K562 (cell line): ENCODE results near the gene PLAAT4. TPM values are rescaled to one million over a fixed set of nuclear protein-coding genes. Genes with fewer than 3 reads are reported as not detected.

Source experiments
- ARNT ChIP-seq, 2 experiments: fragments of 450-650 bp; IDR thresholded peaks; 2 replicates each; pipeline ENCODE4 v1.6.1; 2016; ENCODE audit warnings: mild to moderate bottlenecking in 1 of 2
- ATF7 ChIP-seq: fragments of 450-650 bp; IDR thresholded peaks from 2 replicates; pipeline ENCODE4 v1.7.1; 2014; ENCODE audit warnings: mild to moderate bottlenecking, moderate library complexity
- CBX2 ChIP-seq: fragments of 200-600 bp; sonication (generic); IDR thresholded peaks from one replicate; pipeline ENCODE4 v1.6.1; 2012; ENCODE audit warnings: mild to moderate bottlenecking, low read length, inconsistent platforms; ENCODE audit not compliant: insufficient read depth, poor library complexity, severe bottlenecking
- FIP1L1 ChIP-seq: fragments of 200-400 bp; formaldehyde crosslinking; IDR thresholded peaks from 2 replicates; pipeline ENCODE4 v1.6.1; 2018; ENCODE audit warnings: mild to moderate bottlenecking, low read depth, low read length; ENCODE audit not compliant: poor library complexity, severe bottlenecking
- GTF2E2 ChIP-seq: fragments of 200-800 bp; sonication (Bioruptor generic); IDR thresholded peaks from 2 replicates; pipeline ENCODE4 v1.6.1; 2016; ENCODE audit warnings: missing genetic modification characterization, missing compliant biosample characterization
- MTA2 ChIP-seq: fragments of 450-650 bp; IDR thresholded peaks from 2 replicates; pipeline ENCODE4 v1.6.1; 2016; ENCODE audit warnings: low read depth
- POLR3G ChIP-seq: IDR thresholded peaks from 2 replicates; pipeline ENCODE4 v1.6.1; 2011; ENCODE audit not compliant: insufficient read length, insufficient replicate concordance; ENCODE audit errors: extremely low read depth
- RFX7 ChIP-seq: fragments of 250-450 bp; sonication (Bioruptor Pico); IDR thresholded peaks from 2 replicates; pipeline ENCODE4 v1.5.1; 2021; ENCODE audit warnings: mild to moderate bottlenecking
- SRSF3 ChIP-seq: fragments of 200-400 bp; formaldehyde crosslinking; IDR thresholded peaks from 2 replicates; pipeline ENCODE4 v1.6.1; 2016; ENCODE audit warnings: mild to moderate bottlenecking, low read length, moderate library complexity; ENCODE audit not compliant: insufficient read depth
- TFAM ChIP-seq: fragments of 250-450 bp; sonication (Bioruptor Pico); conservative IDR thresholded peaks from 2 replicates; pipeline ENCODE4 v1.5.0; 2021; ENCODE audit warnings: mild to moderate bottlenecking, moderate library complexity
- ZBTB34 ChIP-seq: fragments of 250-450 bp; sonication (Bioruptor Pico); IDR thresholded peaks from 2 replicates; pipeline ENCODE4 v1.8.0; 2021; ENCODE audit warnings: mild to moderate bottlenecking, moderate library complexity
- ZC3H8 ChIP-seq: fragments of 450-650 bp; IDR thresholded peaks from 2 replicates; pipeline ENCODE4 v1.6.1; 2017
- polyA plus RNA-seq, 8 experiments: library from polyadenylated mRNA; depleted of rRNA in 4 of 8; stranded (reverse) in 5 of 8; unstranded in 3 of 8; fragments of >200 nt; fragmentation: Nextera tagmentation in 2 of 8; fragmentation: Illumina TruSeq in 1 of 8; extraction: Ambion mirVana in 2 of 8; extraction: Trizol in 1 of 8; gene quantifications; 2 replicates each; pipeline versions ENCODE4 v1.2.1 to v1.2.3, GENCODE V29; 2011 to 2014; ENCODE audit warnings: inconsistent platforms in 1 of 8, missing spikeins in 1 of 8
- total RNA-seq, 7 experiments: library from RNA; depleted of rRNA in 6 of 7; stranded (reverse); fragments of >200 nt in 6 of 7; fragmentation: Illumina TruSeq in 2 of 7; extraction: Trizol in 2 of 7; gene quantifications; 2 replicates each; pipeline versions ENCODE4 v1.2.1 to v1.2.3, GENCODE V29; 2011 to 2021; ENCODE audit warnings: low replicate concordance in 1 of 7
- TF ChIP-seq, protein P1 (sequence below): IDR thresholded peaks from 2 replicates; pipeline ENCODE4 v1.6.1; 2016; ENCODE audit warnings: missing genetic modification characterization, missing compliant biosample characterization
- TF ChIP-seq, protein P2 (sequence below): fragments of 200-800 bp; sonication (Bioruptor generic); IDR thresholded peaks from 2 replicates; pipeline ENCODE4 v1.6.1; 2016; ENCODE audit warnings: missing genetic modification characterization, missing compliant biosample characterization
- TF ChIP-seq, protein P3 (sequence below): sonication (generic); formaldehyde crosslinking; IDR thresholded peaks from 2 replicates; pipeline ENCODE4 v1.8.0; 2022; ENCODE audit warnings: mild to moderate bottlenecking, missing genetic modification reagents

PLAAT4 gene
- total and polyA plus RNA-seq, 9 of the 15 experiments (the other 6 are each of a cell fraction or from before 2014, with no cell fraction given), result 0.54 to 3.0 (median 1.3) TPM; not detected in 1

GRCh38 chr11:63567044-63567840 is 30.6 kb downstream of the PLAAT4 start (continued):
- TF ChIP-seq ZC3H8 (no peak), SRSF3 (no peak), GTF2E2 (tag) (no peak), FIP1L1 (no peak), TFAM (CRISPR knock-in tag) (no peak), ZBTB34 (no peak), MTA2 (peak; percentile 58), ATF7 (peak; percentile 79), ARNT (IDR thresholded peaks at IDR 0.05) (peak; percentile 75 to 87; a peak in 3 of 4 replicates), CBX2 (no peak), POLR3G (no peak), RFX7 (no peak)
- TF ChIP-seq, protein P1, sequence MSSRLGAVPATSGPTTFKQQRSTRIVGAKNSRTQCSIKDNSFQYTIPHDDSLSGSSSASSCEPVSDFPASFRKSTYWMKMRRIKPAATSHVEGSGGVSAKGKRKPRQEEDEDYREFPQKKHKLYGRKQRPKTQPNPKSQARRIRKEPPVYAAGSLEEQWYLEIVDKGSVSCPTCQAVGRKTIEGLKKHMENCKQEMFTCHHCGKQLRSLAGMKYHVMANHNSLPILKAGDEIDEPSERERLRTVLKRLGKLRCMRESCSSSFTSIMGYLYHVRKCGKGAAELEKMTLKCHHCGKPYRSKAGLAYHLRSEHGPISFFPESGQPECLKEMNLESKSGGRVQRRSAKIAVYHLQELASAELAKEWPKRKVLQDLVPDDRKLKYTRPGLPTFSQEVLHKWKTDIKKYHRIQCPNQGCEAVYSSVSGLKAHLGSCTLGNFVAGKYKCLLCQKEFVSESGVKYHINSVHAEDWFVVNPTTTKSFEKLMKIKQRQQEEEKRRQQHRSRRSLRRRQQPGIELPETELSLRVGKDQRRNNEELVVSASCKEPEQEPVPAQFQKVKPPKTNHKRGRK, result no peak
- TF ChIP-seq, protein P2, sequence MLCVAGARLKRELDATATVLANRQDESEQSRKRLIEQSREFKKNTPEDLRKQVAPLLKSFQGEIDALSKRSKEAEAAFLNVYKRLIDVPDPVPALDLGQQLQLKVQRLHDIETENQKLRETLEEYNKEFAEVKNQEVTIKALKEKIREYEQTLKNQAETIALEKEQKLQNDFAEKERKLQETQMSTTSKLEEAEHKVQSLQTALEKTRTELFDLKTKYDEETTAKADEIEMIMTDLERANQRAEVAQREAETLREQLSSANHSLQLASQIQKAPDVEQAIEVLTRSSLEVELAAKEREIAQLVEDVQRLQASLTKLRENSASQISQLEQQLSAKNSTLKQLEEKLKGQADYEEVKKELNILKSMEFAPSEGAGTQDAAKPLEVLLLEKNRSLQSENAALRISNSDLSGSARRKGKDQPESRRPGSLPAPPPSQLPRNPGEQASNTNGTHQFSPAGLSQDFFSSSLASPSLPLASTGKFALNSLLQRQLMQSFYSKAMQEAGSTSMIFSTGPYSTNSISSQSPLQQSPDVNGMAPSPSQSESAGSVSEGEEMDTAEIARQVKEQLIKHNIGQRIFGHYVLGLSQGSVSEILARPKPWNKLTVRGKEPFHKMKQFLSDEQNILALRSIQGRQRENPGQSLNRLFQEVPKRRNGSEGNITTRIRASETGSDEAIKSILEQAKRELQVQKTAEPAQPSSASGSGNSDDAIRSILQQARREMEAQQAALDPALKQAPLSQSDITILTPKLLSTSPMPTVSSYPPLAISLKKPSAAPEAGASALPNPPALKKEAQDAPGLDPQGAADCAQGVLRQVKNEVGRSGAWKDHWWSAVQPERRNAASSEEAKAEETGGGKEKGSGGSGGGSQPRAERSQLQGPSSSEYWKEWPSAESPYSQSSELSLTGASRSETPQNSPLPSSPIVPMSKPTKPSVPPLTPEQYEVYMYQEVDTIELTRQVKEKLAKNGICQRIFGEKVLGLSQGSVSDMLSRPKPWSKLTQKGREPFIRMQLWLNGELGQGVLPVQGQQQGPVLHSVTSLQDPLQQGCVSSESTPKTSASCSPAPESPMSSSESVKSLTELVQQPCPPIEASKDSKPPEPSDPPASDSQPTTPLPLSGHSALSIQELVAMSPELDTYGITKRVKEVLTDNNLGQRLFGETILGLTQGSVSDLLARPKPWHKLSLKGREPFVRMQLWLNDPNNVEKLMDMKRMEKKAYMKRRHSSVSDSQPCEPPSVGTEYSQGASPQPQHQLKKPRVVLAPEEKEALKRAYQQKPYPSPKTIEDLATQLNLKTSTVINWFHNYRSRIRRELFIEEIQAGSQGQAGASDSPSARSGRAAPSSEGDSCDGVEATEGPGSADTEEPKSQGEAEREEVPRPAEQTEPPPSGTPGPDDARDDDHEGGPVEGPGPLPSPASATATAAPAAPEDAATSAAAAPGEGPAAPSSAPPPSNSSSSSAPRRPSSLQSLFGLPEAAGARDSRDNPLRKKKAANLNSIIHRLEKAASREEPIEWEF (CRISPR knock-in tag), result no peak
- TF ChIP-seq, protein P3, sequence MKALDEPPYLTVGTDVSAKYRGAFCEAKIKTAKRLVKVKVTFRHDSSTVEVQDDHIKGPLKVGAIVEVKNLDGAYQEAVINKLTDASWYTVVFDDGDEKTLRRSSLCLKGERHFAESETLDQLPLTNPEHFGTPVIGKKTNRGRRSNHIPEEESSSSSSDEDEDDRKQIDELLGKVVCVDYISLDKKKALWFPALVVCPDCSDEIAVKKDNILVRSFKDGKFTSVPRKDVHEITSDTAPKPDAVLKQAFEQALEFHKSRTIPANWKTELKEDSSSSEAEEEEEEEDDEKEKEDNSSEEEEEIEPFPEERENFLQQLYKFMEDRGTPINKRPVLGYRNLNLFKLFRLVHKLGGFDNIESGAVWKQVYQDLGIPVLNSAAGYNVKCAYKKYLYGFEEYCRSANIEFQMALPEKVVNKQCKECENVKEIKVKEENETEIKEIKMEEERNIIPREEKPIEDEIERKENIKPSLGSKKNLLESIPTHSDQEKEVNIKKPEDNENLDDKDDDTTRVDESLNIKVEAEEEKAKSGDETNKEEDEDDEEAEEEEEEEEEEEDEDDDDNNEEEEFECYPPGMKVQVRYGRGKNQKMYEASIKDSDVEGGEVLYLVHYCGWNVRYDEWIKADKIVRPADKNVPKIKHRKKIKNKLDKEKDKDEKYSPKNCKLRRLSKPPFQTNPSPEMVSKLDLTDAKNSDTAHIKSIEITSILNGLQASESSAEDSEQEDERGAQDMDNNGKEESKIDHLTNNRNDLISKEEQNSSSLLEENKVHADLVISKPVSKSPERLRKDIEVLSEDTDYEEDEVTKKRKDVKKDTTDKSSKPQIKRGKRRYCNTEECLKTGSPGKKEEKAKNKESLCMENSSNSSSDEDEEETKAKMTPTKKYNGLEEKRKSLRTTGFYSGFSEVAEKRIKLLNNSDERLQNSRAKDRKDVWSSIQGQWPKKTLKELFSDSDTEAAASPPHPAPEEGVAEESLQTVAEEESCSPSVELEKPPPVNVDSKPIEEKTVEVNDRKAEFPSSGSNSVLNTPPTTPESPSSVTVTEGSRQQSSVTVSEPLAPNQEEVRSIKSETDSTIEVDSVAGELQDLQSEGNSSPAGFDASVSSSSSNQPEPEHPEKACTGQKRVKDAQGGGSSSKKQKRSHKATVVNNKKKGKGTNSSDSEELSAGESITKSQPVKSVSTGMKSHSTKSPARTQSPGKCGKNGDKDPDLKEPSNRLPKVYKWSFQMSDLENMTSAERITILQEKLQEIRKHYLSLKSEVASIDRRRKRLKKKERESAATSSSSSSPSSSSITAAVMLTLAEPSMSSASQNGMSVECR (CRISPR knock-in tag), result no peak
